Heart left ventricle (tissue), 16 donors: ENCODE results near the gene SERPINA12. TPM values are rescaled to one million over a fixed set of nuclear protein-coding genes. Genes with fewer than 3 reads are reported as not detected.

ENCODE experiments used
- ATAC-seq, 4 donors: fragments of 200-7000 bp; cut with Tn5 transposase; one replicate each; pipeline ENCODE4 v1.9.1; 2020 to 2022; ENCODE audit warnings: moderate library complexity in 4 of 4, mild to moderate bottlenecking in 3 of 4, moderate number of reproducible peaks in 1 of 4
- DNase-seq, 5 donors: peaks; one replicate each; pipeline ENCODE4 v3.0.0-alpha.2; 2020
- H3K27ac ChIP-seq, 12 donors: fragments of 200-600 bp; sonication (generic) in 4 of 12; one replicate each; pipeline versions ENCODE4 v1.5.0 to v1.8.0; 2016 to 2022; ENCODE audit warnings: mild to moderate bottlenecking in 2 of 12
- H3K27me3 ChIP-seq, 9 donors: fragments of 200-600 bp; sonication (generic) in 2 of 9; one replicate each; pipeline versions ENCODE4 v1.5.1 to v1.8.0; 2016 to 2022; ENCODE audit warnings: mild to moderate bottlenecking in 3 of 9
- H3K36me3 ChIP-seq, 9 donors: fragments of 200-600 bp; sonication (generic) in 2 of 9; one replicate each; pipeline versions ENCODE4 v1.5.0 to v1.8.0; 2018 to 2022; ENCODE audit warnings: mild to moderate bottlenecking in 2 of 9
- H3K4me1 ChIP-seq, 12 donors: fragments of 200-600 bp; sonication (generic) in 4 of 12; one replicate each; pipeline versions ENCODE4 v1.5.0 to v1.8.0; 2016 to 2022; ENCODE audit warnings: mild to moderate bottlenecking in 3 of 12
- H3K4me3 ChIP-seq, 12 donors: fragments of 200-600 bp; sonication (generic) in 4 of 12; one replicate each; pipeline versions ENCODE4 v1.5.0 to v1.8.0; 2017 to 2022; ENCODE audit warnings: mild to moderate bottlenecking in 9 of 12, moderate library complexity in 4 of 12
- H3K9me3 ChIP-seq, 12 donors: fragments of 200-600 bp; sonication (generic) in 4 of 12; one replicate each; pipeline versions ENCODE4 v1.5.0 to v1.8.0; 2016 to 2022; ENCODE audit warnings: mild to moderate bottlenecking in 1 of 12
- CTCF ChIP-seq, 12 donors: fragments of 200-600 bp; sonication (generic) in 4 of 12; IDR thresholded peaks; one replicate each; pipeline versions ENCODE4 v1.5.0 to v1.8.0; 2018 to 2022; ENCODE audit warnings: antibody characterized with exemption in 12 of 12, mild to moderate bottlenecking in 5 of 12
- POLR2A ChIP-seq, 2 donors: fragments of 450-650 bp; IDR thresholded peaks; one replicate each; pipeline ENCODE4 v1.6.1; 2017; ENCODE audit warnings: antibody characterized with exemption in 2 of 2, mild to moderate bottlenecking in 2 of 2, moderate library complexity in 2 of 2
- WGBS, 4 donors: extraction: QIAGEN DNeasy Blood & Tissue Kit in 2 of 4; methylation state at CpG; one replicate each; pipeline versions ENCODE4 v1.1.5 to v1.1.7; 2013 to 2018; 5-methylcytosine and 5-hydroxymethylcytosine counted together
- intact Hi-C, 10 donors: fragments of 100-400 bp; cut with DNase I; formaldehyde crosslinking; loops; one replicate each; pipeline versions ENCODE4 v1.11.1 to v1.14.2; 2022
- polyA plus RNA-seq, 2 donors: library from polyadenylated mRNA; stranded (reverse); fragments of 200-250 nt; gene quantifications; one replicate each; pipeline ENCODE4 v1.2.3, GENCODE V29; 2013
- total RNA-seq, 9 donors: library from RNA; depleted of rRNA in 2 of 9; stranded (reverse); fragments of >200 nt in 2 of 9; fragmentation: NEBNext Ultra II Directional in 3 of 9; extraction: Animal tissue kit (Norgen Biotek cat#: 25700) in 3 of 9; gene quantifications; one replicate each; pipeline versions ENCODE4 v1.1.0 to v1.2.4, GENCODE V29; 2016 to 2023
- donor health status: ischemic (EF 13 %, LVEDD 7.1; RV severe dilation, severe dysfunction).
- donor health status: healthy with polysubstance abuse.
- donor health status: DM: no; HTN: yes; CAD: no.
- donor health status: DM: no; HTN: no; CAD: no.
- donor health status: ischemic (EF 25% LVEDD 6.9; RV normal size, moderate dysfunction).
- donor health status: ischemic (EF 25% LVEDD 5.7; RV mildly dilated, moderate dysfunction).
- donor health status: healthy.
- donor health status: DM: yes; HTN: yes; CAD: no.
- donor health status: ischemic (EF 35%, LVEDD 5.7; RV mildly dilated, moderate dysfunction).
- donor health status: nonischemic (EF 11% LVEDD 7.7; RV severe dilation, severe dysfunction).
- donor health status: DM: yes; HTN: yes; CAD: no.
- donor health status: PGD.
- donor health status: ischemic (EF 29% LVEDD 5.4; RV normal size, mild dysfunction).
- donor health status: nonischemic (EF 23%, LVEDD 6.1; RV moderate dilation, normal function).

Gene SERPINA12
- total and polyA plus RNA-seq, 11 donors: not detected

GRCh38 chr14:94550041-94550440 is 40.8 kb upstream of the SERPINA12 start:
- Histone ChIP-seq H3K36me3 (no peaks in the 10 kb centered on the region), H3K4me3 (no peak overlapping the region), H3K27ac (no peak overlapping the region), H3K27me3 (peaks cover 0 to 26% (median 5%) of the 10 kb centered on the region in 9 donors), H3K9me3 (peaks cover 0 to 21% (median 9%) of the 10 kb centered on the region in 12 donors), H3K4me1 (no peaks in the 10 kb centered on the region)
- WGBS, 4 donors: 58 to 77% (median 64%) methylated on average over 8 of the region's 8 CpGs
- intact Hi-C loops: no loop called here
- ATAC-seq (no peak), DNase-seq (no peak)
- no peak for TF ChIP-seq CTCF (IDR thresholded peaks at IDR 0.05)
- no peak for TF ChIP-seq POLR2A (IDR thresholded peaks at IDR 0.05)

GRCh38 chr14:94548999-94549985 is 40.0 kb upstream of the SERPINA12 start:
- peaks cover 0 to 29% (median 6%) of the 10 kb centered on the region in 9 donors for H3K27me3 ChIP-seq
- TF ChIP-seq CTCF (IDR thresholded peaks at IDR 0.05) (peak; percentile 60 to 95 (median 86)), POLR2A (IDR thresholded peaks at IDR 0.05) (no peak)

GRCh38 chr14:94548131-94548998 is 39.1 kb upstream of the SERPINA12 start:
- 83 to 89% (median 87%) methylated on average over 14 of the region's 14 CpGs for WGBS, 4 donors
- TF ChIP-seq CTCF (IDR thresholded peaks at IDR 0.05): no peak
- TF ChIP-seq POLR2A (IDR thresholded peaks at IDR 0.05): no peak
- Histone ChIP-seq H3K4me3 (no peak overlapping the region), H3K36me3 (no peaks in the 10 kb centered on the region), H3K4me1 (no peaks in the 10 kb centered on the region), H3K9me3 (peaks cover 0 to 10% (median 0%) of the 10 kb centered on the region in 12 donors), H3K27me3 (peaks cover 0 to 23% (median 6%) of the 10 kb centered on the region in 9 donors), H3K27ac (no peak overlapping the region)
- DNase-seq: no peak
- intact Hi-C loops: loop anchor here in 1 of 10 donors (10.0 kb wide), 1 partner anchor 114 kb away; no protein-coding TSS in a partner anchor
- ATAC-seq: peak in 1 of 4 donors; percentile 20

More at GRCh38 chr14:94548999-94549985, 40.0 kb upstream of the SERPINA12 start:
- DNase-seq (peak in 4 of 5 donors; percentile 29 to 76 (median 44)), ATAC-seq (peak in 3 of 4 donors; percentile 60 to 80 (median 75))
- H3K27ac ChIP-seq: no peak overlapping the region
- H3K9me3 ChIP-seq: peaks cover 0 to 14% (median 2%) of the 10 kb centered on the region in 12 donors
- WGBS, 4 donors: 23 to 31% (median 26%) methylated on average over 23 to 24 of the region's 24 CpGs
- H3K36me3 ChIP-seq: no peaks in the 10 kb centered on the region
- H3K4me3 ChIP-seq: no peak overlapping the region
- H3K4me1 ChIP-seq: no peaks in the 10 kb centered on the region
- intact Hi-C loops: loop anchor here in 1 of 10 donors (10.0 kb wide), 1 partner anchor 114 kb away; no protein-coding TSS in a partner anchor
